ENCODE results near the gene PTPRD. TPM values are rescaled to one million over a fixed set of nuclear protein-coding genes. Genes with fewer than 3 reads are reported as not detected.
"Not testable (repeated sequence)": the region's sequence is repeated elsewhere in the genome, so short reads cannot be mapped to it uniquely, and the experiment has no call there.

Gene PTPRD
- total and polyA plus RNA-seq, 3 experiments from 2014 or later, result 0.02 to 0.04 TPM; not detected in 1

DNA sequence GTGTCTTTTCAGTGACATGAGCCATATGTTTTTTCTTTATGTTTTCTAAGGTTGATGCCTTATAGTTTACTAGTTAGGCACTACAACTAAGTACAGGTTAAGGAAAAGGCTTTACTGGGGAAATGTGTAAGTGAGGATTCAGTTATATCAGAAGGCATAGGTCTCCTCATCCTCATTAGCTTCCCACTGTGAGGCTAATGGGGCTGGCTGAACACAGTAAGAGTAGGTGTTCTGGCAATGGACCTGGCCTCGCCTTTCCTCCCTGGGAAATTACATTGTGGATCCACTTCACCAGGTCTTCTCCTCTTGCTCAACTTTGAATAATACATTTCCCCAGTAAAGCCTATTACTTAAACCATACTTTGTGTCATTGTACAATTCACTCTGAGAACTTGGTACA lies 225.5 kb downstream of the PTPRD start:
- DNase-seq, result no peak
- no peaks in the 10 kb centered on the region for H3K4me1 Mint-ChIP-seq
- no peak overlapping the region for H3K4me3 ChIP-seq (ENCODE audit: low read length)
- no peaks in the 10 kb centered on the region for H3K4me1 ChIP-seq (ENCODE audit: insufficient read depth, low read length)
- no peaks in the 10 kb centered on the region for H3K27me3 Mint-ChIP-seq
- H3K27ac Mint-ChIP-seq, result no peak overlapping the region
- H3K9me3 ChIP-seq (ENCODE audit: low read length), result no peaks in the 10 kb centered on the region
- no peaks in the 10 kb centered on the region for H3K27me3 ChIP-seq (ENCODE audit: insufficient read depth, low read length, poor library complexity, severe bottlenecking)
- no peak overlapping the region for H3K27ac ChIP-seq (ENCODE audit: low read depth, low read length)
- H3K36me3 Mint-ChIP-seq, result no peaks in the 10 kb centered on the region
- H3K36me3 ChIP-seq (ENCODE audit: insufficient read depth, low read length), result no peaks in the 10 kb centered on the region
- POLR2A ChIA-PET, result no interaction called here
- H3K9me3 Mint-ChIP-seq, result peaks cover 7 to 41% (median 12%) of the 10 kb centered on the region in 5 donors
- CTCF ChIA-PET, result no interaction called here
- no peak overlapping the region for H3K4me3 Mint-ChIP-seq

DNA sequence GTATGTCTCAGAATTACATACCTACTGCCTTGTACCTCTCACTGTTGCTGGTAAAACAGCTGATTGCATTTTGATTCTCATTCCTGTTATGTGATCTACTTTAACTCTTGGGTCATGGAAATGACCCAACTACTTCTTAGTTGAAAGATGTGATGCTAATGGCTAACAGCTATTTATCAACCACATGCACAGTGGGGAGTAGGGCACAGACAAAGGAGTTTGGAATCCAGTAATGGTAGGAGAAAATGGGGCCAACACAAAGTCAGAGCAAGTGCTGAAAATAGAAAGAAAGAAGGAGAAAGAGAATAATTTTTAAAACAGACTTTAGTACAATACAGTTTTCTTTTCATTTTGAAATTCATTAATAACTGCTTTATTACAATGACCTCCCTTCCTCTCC lies 241.0 kb downstream of the PTPRD start:
- ChIA-PET POLR2A (no interaction called here), CTCF (no interaction called here)
- Mint-ChIP-seq H3K36me3 (no peaks in the 10 kb centered on the region), H3K4me3 (no peak overlapping the region), H3K4me1 (no peaks in the 10 kb centered on the region), H3K9me3 (peaks cover 2 to 24% (median 8%) of the 10 kb centered on the region in 5 donors), H3K27me3 (no peaks in the 10 kb centered on the region), H3K27ac (no peak overlapping the region)
- Histone ChIP-seq H3K27ac (ENCODE audit: low read depth, low read length) (no peak overlapping the region), H3K4me1 (ENCODE audit: insufficient read depth, low read length) (no peaks in the 10 kb centered on the region), H3K9me3 (ENCODE audit: low read length) (no peaks in the 10 kb centered on the region), H3K27me3 (ENCODE audit: insufficient read depth, low read length, poor library complexity, severe bottlenecking) (no peaks in the 10 kb centered on the region), H3K36me3 (ENCODE audit: insufficient read depth, low read length) (no peaks in the 10 kb centered on the region), H3K4me3 (ENCODE audit: low read length) (no peak overlapping the region)
- no peak for DNase-seq

DNA sequence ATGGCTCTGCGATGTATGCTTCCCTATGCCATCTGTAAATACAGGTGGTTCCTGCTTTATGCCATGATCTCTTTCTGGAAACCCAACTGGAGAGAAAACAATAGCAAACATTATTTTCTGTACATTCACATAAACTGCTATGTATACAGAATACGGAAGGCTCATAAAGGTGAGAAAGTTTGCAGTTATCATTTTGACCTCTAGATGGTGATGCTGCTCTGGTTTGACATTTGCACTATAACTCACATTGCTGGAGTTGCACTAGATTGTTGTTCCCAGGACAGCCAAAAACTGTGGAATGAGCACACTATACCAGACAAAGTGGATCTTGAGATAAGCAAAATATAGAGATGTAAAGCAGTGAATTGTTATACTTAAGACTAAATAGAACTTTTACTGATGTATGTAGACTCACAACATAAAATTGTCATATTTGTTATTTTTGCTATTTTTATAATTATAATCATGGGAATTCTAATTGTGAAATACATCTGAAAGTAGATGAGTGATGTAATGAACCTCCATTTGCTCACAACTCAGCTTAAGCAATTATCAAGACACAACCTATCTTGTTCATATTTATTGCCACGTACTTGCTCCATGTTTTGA lies 246.5 kb downstream of the PTPRD start:
- Mint-ChIP-seq H3K4me3 (no peak overlapping the region), H3K36me3 (no peaks in the 10 kb centered on the region), H3K4me1 (no peaks in the 10 kb centered on the region), H3K27ac (no peak overlapping the region), H3K27me3 (no peaks in the 10 kb centered on the region), H3K9me3 (peaks cover 3 to 38% (median 14%) of the 10 kb centered on the region in 5 donors)
- no peak overlapping the region for H3K27ac ChIP-seq (ENCODE audit: low read depth, low read length)
- H3K36me3 ChIP-seq (ENCODE audit: insufficient read depth, low read length), result no peaks in the 10 kb centered on the region
- DNase-seq, result no peak
- ChIA-PET POLR2A (no interaction called here), CTCF (no interaction called here)
- H3K9me3 ChIP-seq (ENCODE audit: low read length), result no peaks in the 10 kb centered on the region
- no peaks in the 10 kb centered on the region for H3K4me1 ChIP-seq (ENCODE audit: insufficient read depth, low read length)
- no peak overlapping the region for H3K4me3 ChIP-seq (ENCODE audit: low read length)
- no peaks in the 10 kb centered on the region for H3K27me3 ChIP-seq (ENCODE audit: insufficient read depth, low read length, poor library complexity, severe bottlenecking)

DNA sequence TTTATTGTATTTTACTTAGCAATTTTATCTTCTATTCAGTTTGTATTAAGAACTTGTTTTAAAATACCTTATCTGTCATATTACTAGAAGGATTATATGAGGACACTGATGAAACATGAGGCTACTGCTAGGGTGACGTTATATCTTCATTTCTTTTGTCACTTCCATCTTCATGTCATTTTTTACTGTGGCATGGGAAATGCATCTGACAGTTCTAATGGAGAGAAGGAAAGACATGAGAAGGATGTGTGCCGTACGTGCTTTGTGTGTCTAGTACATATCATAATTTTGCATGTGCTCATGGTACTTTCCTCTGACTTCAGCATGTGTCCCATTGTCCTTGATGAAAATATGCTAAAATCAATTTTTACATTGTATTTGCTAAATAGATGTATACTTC lies 258.2 kb downstream of the PTPRD start:
- ChIA-PET CTCF (no interaction called here), POLR2A (no interaction called here)
- H3K36me3 Mint-ChIP-seq, result no peaks in the 10 kb centered on the region
- no peaks in the 10 kb centered on the region for H3K4me1 Mint-ChIP-seq
- DNase-seq, result no peak
- H3K4me3 Mint-ChIP-seq, result no peak overlapping the region
- no peaks in the 10 kb centered on the region for H3K9me3 ChIP-seq (ENCODE audit: low read length)
- H3K36me3 ChIP-seq (ENCODE audit: insufficient read depth, low read length), result no peaks in the 10 kb centered on the region
- H3K27ac ChIP-seq (ENCODE audit: low read depth, low read length), result no peak overlapping the region
- peaks cover 0 to 26% (median 2%) of the 10 kb centered on the region in 5 donors for H3K9me3 Mint-ChIP-seq
- no peak overlapping the region for H3K27ac Mint-ChIP-seq
- H3K27me3 ChIP-seq (ENCODE audit: insufficient read depth, low read length, poor library complexity, severe bottlenecking), result no peaks in the 10 kb centered on the region
- no peak overlapping the region for H3K4me3 ChIP-seq (ENCODE audit: low read length)
- no peaks in the 10 kb centered on the region for H3K27me3 Mint-ChIP-seq
- H3K4me1 ChIP-seq (ENCODE audit: insufficient read depth, low read length), result no peaks in the 10 kb centered on the region

DNA sequence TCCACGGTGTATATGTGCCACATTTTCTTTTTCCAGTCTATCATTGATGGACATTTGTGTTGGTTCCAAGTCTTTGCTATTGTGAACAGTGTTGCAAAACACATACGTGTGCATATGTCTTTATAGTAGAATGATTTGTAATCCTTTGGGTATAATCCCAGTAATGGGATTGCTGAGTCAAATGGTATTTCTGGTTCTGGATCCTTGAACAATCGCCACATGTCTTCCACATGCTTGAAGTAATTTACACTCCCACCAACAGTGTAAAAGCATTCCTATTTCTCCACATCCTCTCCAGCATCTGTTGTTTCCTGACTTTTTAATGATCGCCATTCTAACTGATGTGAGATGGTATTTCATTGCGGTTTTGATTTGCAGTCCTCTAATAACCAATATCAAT lies 267.2 kb downstream of the PTPRD start:
- DNase-seq; H3K27me3 ChIP-seq (ENCODE audit: insufficient read depth, low read length, poor library complexity, severe bottlenecking); H3K9me3 ChIP-seq (ENCODE audit: low read length); H3K27ac Mint-ChIP-seq; H3K4me1 Mint-ChIP-seq; H3K4me3 Mint-ChIP-seq; H3K36me3 Mint-ChIP-seq; H3K36me3 ChIP-seq (ENCODE audit: insufficient read depth, low read length); H3K27ac ChIP-seq (ENCODE audit: low read depth, low read length); CTCF ChIA-PET; H3K4me1 ChIP-seq (ENCODE audit: insufficient read depth, low read length); POLR2A ChIA-PET; H3K4me3 ChIP-seq (ENCODE audit: low read length); H3K27me3 Mint-ChIP-seq: not testable (repeated sequence)
- H3K9me3 Mint-ChIP-seq, result peaks cover 0 to 15% (median 14%) of the 10 kb centered on the region in 5 donors

DNA sequence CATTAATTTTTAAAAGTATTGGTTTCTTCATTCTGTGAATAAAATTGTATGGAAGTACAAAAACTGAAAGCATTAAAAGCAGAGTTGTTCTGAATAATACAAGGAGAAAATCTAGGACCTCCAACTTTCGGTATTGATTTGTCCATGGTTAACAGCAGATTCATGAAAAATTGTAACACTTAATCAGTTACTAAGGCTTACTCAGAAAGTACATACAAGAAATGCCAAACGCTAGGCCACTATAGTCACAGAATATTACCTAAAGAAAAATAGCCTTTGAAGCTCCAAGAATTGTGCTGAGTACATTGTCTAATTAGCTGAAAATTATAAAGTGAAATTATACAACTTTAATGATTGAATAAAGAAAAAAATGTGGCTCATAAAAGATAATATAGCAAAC lies 271.7 kb downstream of the PTPRD start:
- peaks cover 2 to 38% (median 9%) of the 10 kb centered on the region in 5 donors for H3K9me3 Mint-ChIP-seq
- Histone ChIP-seq H3K36me3 (ENCODE audit: insufficient read depth, low read length) (no peaks in the 10 kb centered on the region), H3K27me3 (ENCODE audit: insufficient read depth, low read length, poor library complexity, severe bottlenecking) (no peaks in the 10 kb centered on the region), H3K4me3 (ENCODE audit: low read length) (no peak overlapping the region), H3K9me3 (ENCODE audit: low read length) (no peaks in the 10 kb centered on the region), H3K4me1 (ENCODE audit: insufficient read depth, low read length) (no peaks in the 10 kb centered on the region), H3K27ac (ENCODE audit: low read depth, low read length) (no peak overlapping the region)
- ChIA-PET CTCF (no interaction called here), POLR2A (no interaction called here)
- no peak overlapping the region for H3K27ac Mint-ChIP-seq
- no peaks in the 10 kb centered on the region for H3K4me1 Mint-ChIP-seq
- no peaks in the 10 kb centered on the region for H3K36me3 Mint-ChIP-seq
- DNase-seq, result no peak
- H3K27me3 Mint-ChIP-seq, result no peaks in the 10 kb centered on the region
- H3K4me3 Mint-ChIP-seq, result no peak overlapping the region

DNA sequence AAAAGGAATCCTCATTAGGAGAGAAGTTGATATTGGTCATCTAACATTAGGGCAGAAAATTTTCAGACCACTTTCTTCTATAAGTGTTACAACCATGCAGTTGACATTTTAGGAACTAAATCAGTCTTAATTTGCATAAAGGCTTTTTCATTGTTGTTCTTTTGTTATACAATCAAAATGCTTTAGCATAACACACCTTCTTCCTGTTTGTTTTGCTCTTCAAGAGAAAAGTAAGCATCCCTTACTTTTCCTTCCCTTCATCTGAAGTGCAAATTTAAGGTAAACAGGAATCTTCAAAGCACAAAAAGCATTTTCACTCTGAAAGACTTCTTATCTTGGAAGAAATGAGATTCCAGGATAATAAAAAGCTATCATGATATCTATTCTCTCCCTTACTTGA lies 273.6 kb downstream of the PTPRD start:
- no peaks in the 10 kb centered on the region for H3K9me3 ChIP-seq (ENCODE audit: low read length)
- DNase-seq, result no peak
- no peak overlapping the region for H3K4me3 ChIP-seq (ENCODE audit: low read length)
- ChIA-PET CTCF (no interaction called here), POLR2A (no interaction called here)
- no peak overlapping the region for H3K27ac ChIP-seq (ENCODE audit: low read depth, low read length)
- Mint-ChIP-seq H3K27me3 (no peaks in the 10 kb centered on the region), H3K36me3 (no peaks in the 10 kb centered on the region), H3K4me1 (no peaks in the 10 kb centered on the region), H3K9me3 (peaks cover 2 to 51% (median 14%) of the 10 kb centered on the region in 5 donors), H3K27ac (no peak overlapping the region), H3K4me3 (no peak overlapping the region)
- no peaks in the 10 kb centered on the region for H3K27me3 ChIP-seq (ENCODE audit: insufficient read depth, low read length, poor library complexity, severe bottlenecking)
- no peaks in the 10 kb centered on the region for H3K4me1 ChIP-seq (ENCODE audit: insufficient read depth, low read length)
- H3K36me3 ChIP-seq (ENCODE audit: insufficient read depth, low read length), result no peaks in the 10 kb centered on the region

DNA sequence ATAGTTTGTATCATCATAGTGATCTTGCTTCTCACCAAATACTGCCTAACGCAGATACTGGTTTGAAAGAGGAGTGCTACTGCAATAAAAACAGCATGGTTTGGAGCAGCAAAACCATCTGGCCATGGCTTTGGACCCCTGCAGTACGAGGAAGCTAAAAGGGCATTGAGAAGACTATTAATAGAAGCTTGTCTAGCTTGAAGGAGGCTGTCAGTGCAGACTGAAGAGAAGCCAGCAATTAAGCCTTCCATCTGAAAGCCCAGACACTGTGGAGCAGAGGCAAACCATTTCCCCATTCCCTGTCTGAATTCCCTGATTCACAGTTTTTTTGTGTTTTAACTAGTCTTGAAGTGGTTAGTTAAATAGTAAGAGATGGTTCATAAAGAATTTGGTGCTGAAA lies 281.6 kb downstream of the PTPRD start:
- DNase-seq, result no peak
- H3K4me3 Mint-ChIP-seq, result no peak overlapping the region
- peaks cover under 1 to 30% (median 14%) of the 10 kb centered on the region in 5 donors for H3K9me3 Mint-ChIP-seq
- Histone ChIP-seq H3K4me1 (ENCODE audit: insufficient read depth, low read length) (no peaks in the 10 kb centered on the region), H3K27me3 (ENCODE audit: insufficient read depth, low read length, poor library complexity, severe bottlenecking) (no peaks in the 10 kb centered on the region), H3K4me3 (ENCODE audit: low read length) (no peak overlapping the region), H3K9me3 (ENCODE audit: low read length) (no peaks in the 10 kb centered on the region), H3K27ac (ENCODE audit: low read depth, low read length) (no peak overlapping the region), H3K36me3 (ENCODE audit: insufficient read depth, low read length) (no peaks in the 10 kb centered on the region)
- CTCF ChIA-PET, result no interaction called here
- POLR2A ChIA-PET, result no interaction called here
- H3K27ac Mint-ChIP-seq, result no peak overlapping the region
- H3K4me1 Mint-ChIP-seq, result no peaks in the 10 kb centered on the region
- no peaks in the 10 kb centered on the region for H3K36me3 Mint-ChIP-seq
- no peaks in the 10 kb centered on the region for H3K27me3 Mint-ChIP-seq

DNA sequence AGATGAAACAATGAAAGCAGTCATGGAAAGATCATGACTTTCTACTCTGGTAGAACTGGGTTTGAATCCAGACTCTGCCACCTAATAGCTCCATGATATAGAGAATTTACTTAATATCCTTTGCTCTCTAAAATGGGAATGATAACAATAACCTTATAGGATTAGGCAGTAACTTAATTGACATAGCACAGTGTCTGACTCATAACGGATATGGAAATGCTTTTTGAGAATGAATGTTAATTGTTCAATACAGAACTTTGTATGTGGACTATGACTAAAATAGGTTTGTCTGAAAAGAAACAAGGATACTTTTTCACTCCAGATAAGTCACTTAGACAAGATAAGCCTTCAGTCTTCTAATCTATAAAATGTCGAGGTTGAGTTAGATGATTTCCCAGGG lies 330.7 kb downstream of the PTPRD start:
- no peak for DNase-seq
- Mint-ChIP-seq H3K36me3 (no peaks in the 10 kb centered on the region), H3K4me3 (no peak overlapping the region), H3K27me3 (no peaks in the 10 kb centered on the region), H3K4me1 (no peaks in the 10 kb centered on the region), H3K9me3 (peaks cover 2 to 13% (median 7%) of the 10 kb centered on the region in 5 donors), H3K27ac (no peak overlapping the region)
- H3K9me3 ChIP-seq (ENCODE audit: low read length), result no peaks in the 10 kb centered on the region
- H3K4me1 ChIP-seq (ENCODE audit: insufficient read depth, low read length), result no peaks in the 10 kb centered on the region
- no peaks in the 10 kb centered on the region for H3K27me3 ChIP-seq (ENCODE audit: insufficient read depth, low read length, poor library complexity, severe bottlenecking)
- POLR2A ChIA-PET, result no interaction called here
- H3K36me3 ChIP-seq (ENCODE audit: insufficient read depth, low read length), result no peaks in the 10 kb centered on the region
- no peak overlapping the region for H3K27ac ChIP-seq (ENCODE audit: low read depth, low read length)
- H3K4me3 ChIP-seq (ENCODE audit: low read length), result no peak overlapping the region
- CTCF ChIA-PET, result no interaction called here
